GM21619 (cell line): ENCODE measurements around the gene CD28.
"Not testable (repeated sequence)": the region's sequence is repeated elsewhere in the genome, so short reads cannot be mapped to it uniquely, and the experiment has no call there.

Experiments used
- ATAC-seq: cut with Tn5 transposase; IDR thresholded peaks from one replicate; pipeline ENCODE4 v1.9.1; 2021; ENCODE audit not compliant: unreplicated experiment

The CD28 gene

GRCh38 chr2:203743441-203743981 is 37.1 kb downstream of the CD28 start:
- no peak for ATAC-seq

GRCh38 chr2:203744091-203744490 is 37.7 kb downstream of the CD28 start:
- ATAC-seq: no peak

- ATAC-seq: no peak
These were observed 38.8 kb downstream of the CD28 start for GRCh38 chr2:203745267-203745666.

- ATAC-seq: no peak
These were observed 42.1 kb downstream of the CD28 start for GRCh38 chr2:203748331-203749126.

GRCh38 chr2:203750346-203751068 is 44.1 kb downstream of the CD28 start:
- ATAC-seq: no peak

- ATAC-seq: no peak
These were observed 45.3 kb downstream of the CD28 start for GRCh38 chr2:203751685-203752271.

GRCh38 chr2:203756161-203756560 is 49.7 kb downstream of the CD28 start:
- no peak for ATAC-seq

GRCh38 chr2:203758841-203759689 is 52.6 kb downstream of the CD28 start:
- no peak for ATAC-seq

- ATAC-seq: no peak
These were observed 53.4 kb downstream of the CD28 start for GRCh38 chr2:203759690-203760365.

- ATAC-seq: no peak
These were observed 54.7 kb downstream of the CD28 start for GRCh38 chr2:203761121-203761520.

- no peak for ATAC-seq
These were observed 57.0 kb downstream of the CD28 start for GRCh38 chr2:203763241-203763937.

- no peak for ATAC-seq
These were observed 57.7 kb downstream of the CD28 start for GRCh38 chr2:203763938-203764664.

GRCh38 chr2:203772456-203773165 is 66.2 kb downstream of the CD28 start:
- no peak for ATAC-seq

GRCh38 chr2:203774760-203775159 is 68.3 kb downstream of the CD28 start:
- ATAC-seq: no peak

GRCh38 chr2:203775684-203776083 is 69.2 kb downstream of the CD28 start:
- no peak for ATAC-seq

- no peak for ATAC-seq
These were observed 70.6 kb downstream of the CD28 start for GRCh38 chr2:203777030-203777429.

GRCh38 chr2:203779477-203780073 is 73.1 kb downstream of the CD28 start:
- ATAC-seq: not testable (repeated sequence)

GRCh38 chr2:203780231-203780630 is 73.8 kb downstream of the CD28 start:
- no peak for ATAC-seq
